ENCODE measurements around the gene CLIP2. TPM values are rescaled to one million over a fixed set of nuclear protein-coding genes. Genes with fewer than 3 reads are reported as not detected.
A peak's percentile ranks its signal among the peaks of the same experiment; 100 is the strongest.

Gene CLIP2
- total and polyA plus RNA-seq, 2 of the 8 experiments (the other 6 are each of a cell fraction or from before 2014, with no cell fraction given), result 8.3 to 41.5 TPM

DNA sequence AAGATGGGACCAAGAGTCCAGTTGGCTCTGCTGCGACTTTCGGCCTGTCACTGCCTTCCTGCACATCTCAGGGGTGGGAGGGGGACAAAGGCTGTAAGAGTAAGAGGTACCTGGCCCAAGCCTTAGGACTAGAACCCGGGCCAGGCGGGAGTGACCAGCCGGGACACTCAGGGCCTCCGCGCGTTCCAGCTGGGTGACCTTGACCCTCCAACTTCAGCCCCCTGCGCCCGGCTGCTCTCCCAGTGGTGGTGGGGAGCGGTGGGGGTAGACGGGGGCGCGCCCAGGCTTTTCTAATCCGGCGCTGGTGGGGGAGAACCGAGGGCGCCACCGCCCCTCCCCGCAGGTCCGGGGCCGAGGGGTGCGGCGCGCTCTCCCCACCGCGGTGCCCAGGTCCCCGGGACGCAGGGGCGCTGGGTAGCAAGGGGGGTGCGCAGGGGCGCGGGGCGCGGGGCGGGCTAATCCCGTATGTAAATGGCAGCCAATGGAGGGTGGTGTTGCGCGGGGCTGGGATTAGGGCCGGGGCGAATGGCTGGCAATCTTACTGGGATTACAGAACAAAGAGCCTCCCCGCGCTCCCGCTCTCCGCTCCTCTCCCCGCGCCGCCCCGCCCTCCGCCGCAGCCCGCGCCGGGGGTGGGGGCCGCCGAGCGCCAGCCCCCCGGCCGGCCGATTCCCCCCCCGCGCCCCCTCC lies 164.3 kb downstream of the CLIP2 start, which contains the start of gene GTF2IRD1:
GTF2IRD1 (plus strand) TSS at position 585 of the 690 bp plus-strand sequence. CDS start 54,175 bp downstream, outside the sequence.
- Histone ChIP-seq H3K14ac (ENCODE audit: insufficient read length) (no peak within 1 kb of the TSS), H2BK5ac (ENCODE audit: low read depth, low read length) (peak within 1 kb of the TSS; percentile 49; the same call in 1 of the 2 replicates), H3K9me3 (ENCODE audit: insufficient read depth in 2 of 2, low read depth in 1 of 2, low read length in 1 of 2) (no peaks in the 10 kb centered on the region), H3K79me2 (ENCODE audit: control insufficient read depth in 1 of 2, insufficient read depth in 2 of 2, low read length in 2 of 2) (peaks cover 3 to 38% of the 10 kb centered on the region in 2 experiments; a peak in 3 of 4 replicates), H2AK5ac (ENCODE audit: low read depth, low read length) (0 out of 2 replicates have a peak within 1 kb of the TSS, but pooled peaks have one; percentile 45), H2BK20ac (ENCODE audit: low read length) (no peak within 1 kb of the TSS), H4K91ac (replicated peaks; ENCODE audit: insufficient read length, low read length) (peak within 1 kb of the TSS; percentile 83), H4K8ac (ENCODE audit: extremely low read depth, insufficient read depth, low read length) (peak within 1 kb of the TSS; percentile 94), H3K79me1 (ENCODE audit: low read depth, low read length) (peaks cover 17% of the 10 kb centered on the region), H2BK120ac (replicated peaks; ENCODE audit: low read depth, low read length) (no peak within 1 kb of the TSS), H3K4me3 (ENCODE audit: extremely low read depth in 1 of 4, insufficient read depth in 2 of 4, low read depth in 3 of 4, low read length in 4 of 4) (peak within 1 kb of the TSS; percentile 56 to 82 (median 60)), H3K23me2 (ENCODE audit: low read depth, low read length) (peaks cover 4% of the 10 kb centered on the region; the same call in 1 of the 2 replicates), H2BK12ac (ENCODE audit: low read depth, low read length) (peak within 1 kb of the TSS; percentile 53; the same call in 1 of the 2 replicates), H2AFZ (ENCODE audit: low read length) (no peak within 1 kb of the TSS), H3K18ac (ENCODE audit: extremely low read depth, low read length) (peak within 1 kb of the TSS; percentile 60), H3K56ac (replicated peaks; ENCODE audit: insufficient read length, low read depth, low read length) (no peak within 1 kb of the TSS), H3K9ac (replicated peaks in 1 of 4; ENCODE audit: extremely low read depth in 1 of 4, low read depth in 3 of 4, low read length in 3 of 4) (peak within 1 kb of the TSS; percentile 36 to 76 (median 56)), H4K20me1 (replicated peaks in 1 of 2; ENCODE audit: control insufficient read depth in 1 of 2, insufficient read depth in 2 of 2, low read length in 2 of 2) (peaks cover 7 to 11% of the 10 kb centered on the region in 2 experiments), H4K5ac (ENCODE audit: insufficient read length, low read depth, low read length) (peak within 1 kb of the TSS; percentile 68), H3K36me3 (ENCODE audit: control insufficient read depth in 2 of 4, insufficient read depth in 4 of 4, low read length in 3 of 4) (no peaks in the 10 kb centered on the region; a peak in 1 of 8 replicates), H3K4ac (replicated peaks; ENCODE audit: insufficient read length, low read depth, low read length) (peak within 1 kb of the TSS; percentile 21), H3K23ac (ENCODE audit: insufficient read length) (no peak within 1 kb of the TSS), H3K4me1 (replicated peaks in 1 of 4; ENCODE audit: control insufficient read depth in 3 of 4, insufficient read depth in 4 of 4, low read length in 3 of 4) (peaks cover 0 to 12% (median 8%) of the 10 kb centered on the region in 4 experiments; a peak in 6 of 7 replicates), H3K4me2 (ENCODE audit: insufficient read depth in 1 of 2, low read depth in 2 of 2, low read length in 2 of 2) (peak within 1 kb of the TSS; percentile 68 to 80), H3K27ac (ENCODE audit: low read depth, low read length) (peak within 1 kb of the TSS; percentile 66; the same call in 1 of the 2 replicates), H3K27me3 (replicated peaks in 1 of 4; ENCODE audit: control insufficient read depth in 3 of 4, extremely low read depth in 1 of 4, insufficient read depth in 3 of 4, low read length in 3 of 4) (no peaks in the 10 kb centered on the region), H2BK15ac (ENCODE audit: low read length) (peak within 1 kb of the TSS; percentile 76; the same call in 1 of the 2 replicates)
- CTCF ChIA-PET (ENCODE audit: partially characterized antibody), result no interaction called here
- POLR2A ChIA-PET (ENCODE audit: partially characterized antibody), result interaction anchor here (1.0 to 1.7 kb wide), 5 partner anchors 9 to 58 kb away, joined by 3 to 6 read pairs (median 4); no protein-coding TSS in a partner anchor
- FAIRE-seq (no peak), DNase-seq (ENCODE audit: low read depth in 1 of 2, low spot score in 2 of 2) (peak in 1 of 2 experiments; percentile 78)
- WGBS, 2 experiments (ENCODE audit: extremely low coverage in 1 of 2, insufficient coverage in 1 of 2, insufficient read length in 1 of 2, insufficient replicate concordance in 2 of 2, low coverage in 1 of 2, low lambda C conversion rate in 2 of 2, missing lambda C conversion rate in 1 of 2), result 1% methylated on average over 14 of the region's 62 CpGs; no CpG with 5 or more reads in 1 of the 2 experiments
- TF ChIP-seq PHF8 (conservative IDR thresholded peaks at IDR 0.05; ENCODE audit: low read depth, low read length), result peak; percentile 66
- TF ChIP-seq TAF1 (IDR thresholded peaks at IDR 0.05; ENCODE audit: low read depth, low read length), result peak; percentile 51; the same call in 1 of the 2 replicates
- no peak for TF ChIP-seq CHD1 (IDR thresholded peaks at IDR 0.05; ENCODE audit: low read depth, low read length)
- TF ChIP-seq GTF2F1 (IDR thresholded peaks at IDR 0.05; ENCODE audit: borderline replicate concordance, low read depth, low read length), result no peak
- no peak for TF ChIP-seq CREB1 (IDR thresholded peaks at IDR 0.05)
- TF ChIP-seq EZH2 (IDR thresholded peaks at IDR 0.05; ENCODE audit: low read depth, low read length, severe bottlenecking), result no peak
- TF ChIP-seq, protein P1, sequence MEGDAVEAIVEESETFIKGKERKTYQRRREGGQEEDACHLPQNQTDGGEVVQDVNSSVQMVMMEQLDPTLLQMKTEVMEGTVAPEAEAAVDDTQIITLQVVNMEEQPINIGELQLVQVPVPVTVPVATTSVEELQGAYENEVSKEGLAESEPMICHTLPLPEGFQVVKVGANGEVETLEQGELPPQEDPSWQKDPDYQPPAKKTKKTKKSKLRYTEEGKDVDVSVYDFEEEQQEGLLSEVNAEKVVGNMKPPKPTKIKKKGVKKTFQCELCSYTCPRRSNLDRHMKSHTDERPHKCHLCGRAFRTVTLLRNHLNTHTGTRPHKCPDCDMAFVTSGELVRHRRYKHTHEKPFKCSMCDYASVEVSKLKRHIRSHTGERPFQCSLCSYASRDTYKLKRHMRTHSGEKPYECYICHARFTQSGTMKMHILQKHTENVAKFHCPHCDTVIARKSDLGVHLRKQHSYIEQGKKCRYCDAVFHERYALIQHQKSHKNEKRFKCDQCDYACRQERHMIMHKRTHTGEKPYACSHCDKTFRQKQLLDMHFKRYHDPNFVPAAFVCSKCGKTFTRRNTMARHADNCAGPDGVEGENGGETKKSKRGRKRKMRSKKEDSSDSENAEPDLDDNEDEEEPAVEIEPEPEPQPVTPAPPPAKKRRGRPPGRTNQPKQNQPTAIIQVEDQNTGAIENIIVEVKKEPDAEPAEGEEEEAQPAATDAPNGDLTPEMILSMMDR (IDR thresholded peaks at IDR 0.05; ENCODE audit: control extremely low read depth in 1 of 3, insufficient read depth in 1 of 3, low read depth in 1 of 3, low read length in 3 of 3), result no peak
- TF ChIP-seq SIN3A (conservative IDR thresholded peaks at IDR 0.05 in 1 of 2, IDR thresholded peaks at IDR 0.05 in 1 of 2; ENCODE audit: low read depth in 1 of 2, low read length in 2 of 2), result no peak
